MM.1S (cell line): ENCODE results near the gene NDUFC1.

Source experiments
- CTCF ChIP-seq: fragments of 300-600 bp; sonication (generic); IDR thresholded peaks from 2 replicates; pipeline ENCODE4 v1.5.1; 2016; ENCODE audit warnings: antibody characterized with exemption, low read length, mixed read lengths
- EZH2 ChIP-seq: fragments of 300-600 bp; sonication (generic); optimal IDR thresholded peaks from 2 replicates; pipeline ENCODE3; 2017; ENCODE audit warnings: low read depth, mild to moderate bottlenecking, antibody characterized with exemption, low read length, mixed read lengths

DNA sequence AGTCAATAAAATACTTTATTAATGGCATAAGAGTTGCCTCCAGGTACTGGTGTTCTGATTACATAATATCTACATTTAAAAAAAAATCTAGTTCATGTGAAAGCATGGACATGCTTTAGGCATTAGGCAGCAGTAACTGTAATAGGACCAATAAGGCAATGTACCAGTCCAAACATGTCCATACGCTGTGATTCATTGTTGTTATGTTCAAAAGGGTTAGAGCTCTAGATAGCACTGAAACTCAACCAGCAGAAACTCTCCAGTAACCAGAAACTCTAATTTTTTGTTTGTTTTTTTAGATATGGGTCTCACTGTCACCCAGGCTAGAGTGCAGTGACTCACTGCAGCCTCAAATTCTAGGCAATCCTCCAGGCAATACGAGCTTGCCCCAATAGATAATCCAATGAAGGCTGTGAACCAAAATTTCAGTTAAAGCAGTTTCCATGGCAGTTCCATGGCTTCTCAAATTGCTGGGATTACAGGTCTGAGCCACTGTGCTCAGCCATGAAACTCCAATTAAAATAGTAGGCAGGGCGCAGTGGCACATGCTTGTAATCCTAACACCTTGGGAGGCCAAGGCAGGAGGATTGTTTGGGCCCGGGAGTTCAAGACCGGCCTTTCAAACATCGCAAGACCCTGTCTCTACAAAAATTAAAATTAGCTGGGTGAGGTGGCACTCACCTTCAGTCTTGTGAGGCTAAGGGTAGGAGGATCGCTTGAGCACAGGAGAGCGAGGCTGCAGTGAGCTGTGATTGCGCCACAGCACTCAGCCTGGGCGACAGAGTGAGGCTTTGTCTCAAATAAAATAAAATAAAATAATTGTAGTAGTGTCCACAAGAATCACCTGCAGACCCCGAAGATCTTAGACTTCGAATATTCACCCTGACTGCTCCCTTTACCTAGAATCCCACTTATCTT lies 58.6 kb downstream of the NDUFC1 start:
- TF ChIP-seq CTCF (no peak), EZH2 (no peak)
